Hematopoietic multipotent progenitor cell treated with erythropoietin and hydrocortisone succinate and interleukin-3 and kit ligand, for 15 days (in vitro differentiated cells): ENCODE data around the gene SLC25A42.
"Not testable (repeated sequence)": the region's sequence is repeated elsewhere in the genome, so short reads cannot be mapped to it uniquely, and the experiment has no call there.

ENCODE experiments used
- DNase-seq: peaks from one replicate; pipeline ENCODE4 v3.0.0-alpha.2; 2015; ENCODE audit warnings: low spot score

Gene SLC25A42, protein sequence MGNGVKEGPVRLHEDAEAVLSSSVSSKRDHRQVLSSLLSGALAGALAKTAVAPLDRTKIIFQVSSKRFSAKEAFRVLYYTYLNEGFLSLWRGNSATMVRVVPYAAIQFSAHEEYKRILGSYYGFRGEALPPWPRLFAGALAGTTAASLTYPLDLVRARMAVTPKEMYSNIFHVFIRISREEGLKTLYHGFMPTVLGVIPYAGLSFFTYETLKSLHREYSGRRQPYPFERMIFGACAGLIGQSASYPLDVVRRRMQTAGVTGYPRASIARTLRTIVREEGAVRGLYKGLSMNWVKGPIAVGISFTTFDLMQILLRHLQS

GRCh38 chr19:19063183-19064097 is at the start of gene SLC25A42:
TSS of gene SLC25A42 (plus strand) at chr19:19063994. CDS start at chr19:19096125, 32,131 bp downstream.
- peak; percentile 99 for DNase-seq

- DNase-seq: no peak
These were observed 42.7 kb upstream of the SLC25A42 start for GRCh38 chr19:19021115-19021514.

- DNase-seq: no peak
These were observed 41.3 kb upstream of the SLC25A42 start for GRCh38 chr19:19022380-19022961.

DNA sequence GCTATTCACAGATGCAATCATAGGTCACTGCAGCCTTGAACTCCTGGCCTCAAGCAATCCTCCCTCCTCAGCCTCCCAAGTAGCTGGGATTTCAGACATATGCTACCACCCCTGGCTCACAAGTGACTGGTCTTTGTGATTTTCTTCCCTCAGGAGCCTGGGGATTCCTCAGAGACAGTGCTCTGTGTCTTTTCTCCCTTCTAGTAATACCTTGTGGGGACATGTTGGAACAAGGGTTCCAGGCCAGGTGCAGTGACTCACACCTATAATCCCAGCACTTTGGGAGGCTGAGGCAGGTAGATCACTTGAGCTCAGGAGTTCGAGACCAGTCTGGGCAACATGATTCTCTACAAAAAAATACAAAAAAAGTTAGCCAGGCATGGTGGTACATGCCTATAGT is 40.4 kb upstream of the SLC25A42 start:
- not testable (repeated sequence) for DNase-seq

DNA sequence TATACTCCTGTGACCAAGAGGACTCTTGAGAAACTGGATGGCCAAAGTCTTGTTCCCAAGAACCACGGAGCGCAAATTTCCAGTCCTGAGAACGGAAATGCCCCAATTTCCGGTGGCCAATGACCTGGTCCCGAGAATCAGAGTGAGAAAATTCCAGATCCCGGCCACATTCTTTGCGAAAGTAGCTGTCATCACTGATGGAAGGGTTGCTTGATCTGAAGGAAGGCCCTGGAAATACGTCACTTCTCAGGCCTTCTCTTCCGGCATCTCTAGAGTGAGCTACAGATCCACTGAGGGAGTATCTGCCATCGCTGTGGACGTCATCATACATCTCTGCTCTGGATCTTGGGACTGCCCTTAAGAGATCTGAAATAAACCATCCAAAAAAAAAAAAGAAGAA is 37.9 kb upstream of the SLC25A42 start:
- no peak for DNase-seq

- no peak for DNase-seq
These were observed 37.4 kb upstream of the SLC25A42 start for GRCh38 chr19:19026299-19026971.

DNA sequence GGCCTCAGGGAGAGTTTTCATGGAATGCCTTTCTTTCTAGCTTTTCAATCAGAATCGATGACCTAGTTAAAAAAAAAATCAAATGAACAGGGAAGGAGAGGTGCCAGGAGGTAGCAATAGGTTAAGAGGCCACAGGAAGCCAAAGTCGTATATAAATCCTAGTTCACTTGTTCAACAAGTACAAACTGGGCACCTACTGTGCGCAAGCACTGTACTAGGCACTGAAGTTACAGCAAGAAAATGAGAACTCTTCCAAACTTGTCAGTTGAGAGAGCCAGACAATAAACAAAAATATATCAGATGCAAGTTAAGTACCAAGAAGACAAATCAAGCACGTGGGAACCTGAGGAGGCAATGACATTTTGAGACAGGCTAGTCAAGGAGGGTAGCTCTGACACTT is 36.6 kb upstream of the SLC25A42 start:
- no peak for DNase-seq

DNA sequence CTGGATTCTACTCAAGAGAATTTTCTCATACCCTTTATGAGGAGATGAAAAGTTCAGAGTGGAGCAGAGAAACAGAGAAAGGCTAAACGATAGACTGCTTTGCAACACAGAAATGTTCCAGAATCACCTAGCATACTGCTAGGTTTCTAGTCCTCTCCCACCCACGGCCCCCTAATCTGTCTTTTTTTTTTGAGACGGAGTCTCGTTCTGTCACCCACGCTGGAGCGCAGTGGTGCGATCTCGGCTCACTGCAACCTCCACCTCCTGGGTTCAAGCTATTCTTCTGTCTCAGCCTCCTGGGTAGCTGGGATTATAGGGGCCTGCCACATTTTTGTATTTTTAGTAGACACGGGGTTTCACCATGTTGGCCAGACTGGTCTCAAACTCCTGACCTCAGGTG is 35.3 kb upstream of the SLC25A42 start:
- no peak for DNase-seq

DNA sequence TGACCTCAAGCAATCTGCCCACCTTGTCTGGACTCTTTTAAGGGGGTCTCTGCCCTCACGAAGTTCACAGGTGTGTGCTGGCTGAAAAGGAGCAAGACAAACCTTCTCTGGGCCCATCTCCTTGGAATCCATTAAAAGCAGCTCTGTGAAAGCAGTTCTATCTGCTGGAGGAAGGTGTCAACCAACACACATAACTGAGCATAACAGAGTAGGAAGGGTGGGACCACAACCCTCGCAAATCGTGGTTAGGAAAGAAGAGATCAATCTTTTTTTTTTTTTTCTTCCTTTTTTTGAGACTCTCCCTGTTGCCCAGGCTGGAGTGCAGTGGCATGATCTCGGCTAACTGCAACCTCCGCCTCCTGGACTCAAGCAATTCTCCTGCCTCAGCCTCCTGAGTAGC is 31.9 kb upstream of the SLC25A42 start:
- DNase-seq: no peak

DNA sequence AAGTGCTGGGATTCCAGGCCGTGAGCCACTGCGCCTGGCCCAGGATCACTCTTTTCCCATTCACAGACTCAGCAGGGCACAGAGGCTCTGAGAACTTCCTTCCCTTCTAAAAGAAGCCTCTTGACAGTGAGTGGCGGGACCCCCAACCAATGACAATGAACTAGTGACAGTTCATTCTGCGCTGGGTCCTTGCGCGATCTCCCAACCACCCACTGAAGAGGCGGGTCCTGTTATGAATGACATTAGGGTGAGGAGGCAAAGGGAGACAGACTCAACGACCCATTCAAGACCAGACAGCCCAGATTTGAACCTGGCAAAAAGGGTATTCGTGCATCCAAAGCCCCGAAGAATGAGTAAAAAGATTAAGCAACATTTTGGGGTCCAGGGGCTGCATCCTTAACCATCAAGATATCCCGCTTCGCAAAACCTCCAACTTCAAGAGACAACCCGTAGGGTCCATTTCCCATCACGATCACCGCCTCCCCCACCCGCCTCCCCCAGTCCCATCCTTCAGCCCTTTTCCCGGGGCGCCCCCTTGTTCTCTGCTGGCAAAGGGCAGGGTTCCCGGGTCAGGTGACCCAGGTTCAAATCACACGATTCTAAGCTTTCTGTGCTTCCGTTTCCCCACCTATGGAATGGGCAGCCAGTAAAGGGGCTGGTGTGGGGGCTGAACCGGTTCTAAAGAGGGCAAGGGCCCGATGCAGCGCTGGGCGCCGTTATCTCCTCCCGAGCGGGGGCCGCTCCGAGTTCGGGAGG is 31.2 kb upstream of the SLC25A42 start:
- DNase-seq: peak; percentile 59

- no peak for DNase-seq
These were observed 30.7 kb upstream of the SLC25A42 start for GRCh38 chr19:19033176-19033425.

DNA sequence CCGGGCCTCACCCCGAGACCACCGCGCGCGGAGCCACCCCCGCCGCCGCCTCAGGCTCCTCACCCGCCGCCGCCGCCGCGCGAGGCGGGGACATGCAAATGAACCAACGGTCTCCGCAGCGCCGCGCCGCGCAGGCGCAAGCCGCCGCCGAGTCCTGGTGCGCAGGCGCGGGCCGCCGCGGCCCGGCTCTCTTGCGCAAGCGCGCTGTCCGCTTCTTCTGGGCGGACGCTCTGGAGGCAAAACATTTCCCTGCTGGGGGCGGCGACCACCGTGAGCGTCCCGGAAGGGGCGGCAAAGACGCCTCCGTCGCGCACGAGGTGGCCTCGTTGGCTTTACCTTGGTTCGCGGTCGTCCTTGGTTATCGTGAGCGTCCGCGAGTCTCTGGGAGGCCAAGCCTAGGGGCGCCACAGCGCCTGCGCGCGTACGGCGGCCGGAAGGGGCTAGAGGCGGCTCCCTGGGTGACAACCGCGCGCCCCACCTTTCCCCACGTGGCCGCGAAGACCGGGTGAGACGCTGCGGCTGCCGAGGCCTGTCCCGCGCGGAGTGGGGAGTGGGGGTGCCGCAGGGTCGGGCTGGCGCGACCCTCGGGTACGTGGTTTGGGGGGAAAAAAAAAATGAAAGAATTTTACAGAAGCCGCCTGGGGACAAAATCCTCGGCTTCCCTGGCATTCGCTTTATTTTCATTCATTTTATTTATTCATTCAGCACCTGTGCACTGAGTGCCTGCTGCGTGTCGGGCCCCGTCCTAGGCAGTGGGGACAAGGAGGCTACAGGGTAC is 30.2 kb upstream of the SLC25A42 start, which contains the start of the genes ARMC6 and SUGP2:
ARMC6 (plus strand) TSS at position 178 of the 778 bp plus-strand sequence. CDS start 607 bp downstream, outside the sequence.
SUGP2 (minus strand) TSS at position 92 of the 778 bp plus-strand sequence. CDS start 2,446 bp downstream, outside the sequence.
- DNase-seq: peak; percentile 90

DNA sequence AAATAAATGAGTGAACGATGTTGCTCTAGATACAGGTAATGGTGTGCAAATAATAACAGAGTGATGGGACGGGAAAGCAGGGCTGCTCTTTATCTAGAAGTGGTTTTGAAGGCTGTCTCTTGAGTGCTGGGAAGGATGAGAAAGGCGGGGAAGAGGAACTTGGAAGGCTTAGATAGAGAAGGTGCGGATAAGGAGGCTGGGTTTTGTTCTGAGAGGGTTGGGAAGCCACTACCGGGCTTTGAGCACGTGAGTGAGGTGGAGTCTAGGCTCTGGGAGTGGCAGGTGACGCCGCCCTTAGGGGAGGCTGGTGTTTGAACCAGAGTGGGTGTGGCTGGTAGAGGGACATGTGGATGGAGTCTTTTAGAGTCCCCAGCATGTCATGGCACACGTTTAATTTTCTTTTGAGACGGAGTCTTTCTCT is 29.6 kb upstream of the SLC25A42 start:
- peak; percentile 90 for DNase-seq

DNA sequence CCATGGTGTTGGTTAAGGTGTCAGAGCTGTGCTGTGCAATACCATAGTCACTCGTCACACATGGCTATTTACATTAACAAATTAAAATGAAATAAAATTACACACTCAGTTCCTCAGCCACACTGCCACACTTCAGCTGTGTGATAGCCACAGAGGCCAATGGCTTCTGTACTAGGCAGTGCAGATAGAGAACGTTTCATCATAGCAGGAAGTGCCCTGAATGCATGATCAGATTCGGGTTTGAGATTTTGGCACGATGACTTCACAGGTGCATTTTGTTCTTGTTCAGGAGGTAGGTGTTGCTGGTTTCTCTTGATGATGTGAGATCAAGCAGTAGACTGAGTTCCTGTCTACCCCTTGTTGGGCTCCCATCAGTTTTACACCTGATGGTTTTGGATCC is 23.9 kb upstream of the SLC25A42 start:
- no peak for DNase-seq

GRCh38 chr19:19040417-19040816 is 23.4 kb upstream of the SLC25A42 start:
- DNase-seq: no peak

GRCh38 chr19:19042732-19043280 is 21.0 kb upstream of the SLC25A42 start:
- DNase-seq: no peak

GRCh38 chr19:19043481-19043880 is 20.3 kb upstream of the SLC25A42 start:
- no peak for DNase-seq

DNA sequence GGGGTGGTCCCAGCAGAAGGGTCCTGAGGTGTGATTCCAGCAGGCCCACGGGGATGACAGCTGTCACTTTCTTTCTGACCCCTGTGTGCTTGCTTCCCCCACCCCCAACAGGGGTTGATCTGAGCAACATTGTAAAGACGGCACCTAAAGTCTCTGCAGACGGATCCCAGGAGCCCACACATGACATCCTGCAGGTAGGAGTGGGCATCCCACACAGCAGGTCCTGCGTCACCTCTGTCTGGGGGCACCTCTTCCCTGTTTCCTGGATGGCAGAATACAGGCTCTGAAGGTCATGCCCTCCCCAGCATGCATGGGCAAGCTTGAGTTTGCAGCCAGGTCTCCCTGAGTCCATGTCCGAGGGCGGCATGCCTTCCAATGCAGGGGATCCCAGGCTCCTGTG is 19.9 kb upstream of the SLC25A42 start:
- no peak for DNase-seq

GRCh38 chr19:19049406-19049805 is 14.4 kb upstream of the SLC25A42 start:
- DNase-seq: no peak

- no peak for DNase-seq
These were observed 13.7 kb upstream of the SLC25A42 start for GRCh38 chr19:19050104-19050503.
